Breast epithelium (tissue), 3 donors: ENCODE measurements around the gene AMELX.

Experiments used
- POLR2A ChIP-seq: fragments of 450-650 bp; IDR thresholded peaks from one replicate; pipeline ENCODE4 v1.6.1; 2016; ENCODE audit warnings: antibody characterized with exemption, mild to moderate bottlenecking, moderate library complexity
- POLR2AphosphoS5 ChIP-seq, 3 donors: sonication (generic); formaldehyde crosslinking; IDR thresholded peaks; one replicate each; pipeline ENCODE4 v1.6.1; 2017; ENCODE audit warnings: antibody characterized with exemption in 3 of 3
- TF ChIP-seq, protein P1 (sequence below), 3 donors: fragments of 450-650 bp; IDR thresholded peaks; one replicate each; pipeline ENCODE4 v1.5.1; 2016 to 2017; ENCODE audit warnings: antibody characterized with exemption in 3 of 3, mild to moderate bottlenecking in 3 of 3, moderate library complexity in 3 of 3

DNA sequence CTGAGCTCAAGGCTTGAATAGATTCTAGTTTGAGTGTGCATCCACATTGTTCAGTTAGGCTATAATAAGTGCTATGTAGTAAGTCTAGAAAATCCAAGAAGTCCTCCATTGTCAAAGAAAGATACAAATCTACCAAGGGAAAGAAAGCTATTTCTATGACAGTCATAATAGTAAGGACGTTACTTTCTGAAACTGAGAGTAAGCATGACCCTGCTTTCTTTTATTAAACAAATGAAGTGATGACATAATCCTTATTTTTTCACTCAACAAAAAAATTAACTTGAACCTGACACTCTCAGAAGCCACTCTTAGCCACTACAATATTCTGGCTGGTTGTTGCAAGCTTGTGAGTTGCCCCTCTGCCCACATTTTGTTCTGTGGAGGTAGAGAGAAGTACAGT, 33.8 kb upstream of the AMELX start:
- TF ChIP-seq POLR2A = no peak
- TF ChIP-seq, protein P1, sequence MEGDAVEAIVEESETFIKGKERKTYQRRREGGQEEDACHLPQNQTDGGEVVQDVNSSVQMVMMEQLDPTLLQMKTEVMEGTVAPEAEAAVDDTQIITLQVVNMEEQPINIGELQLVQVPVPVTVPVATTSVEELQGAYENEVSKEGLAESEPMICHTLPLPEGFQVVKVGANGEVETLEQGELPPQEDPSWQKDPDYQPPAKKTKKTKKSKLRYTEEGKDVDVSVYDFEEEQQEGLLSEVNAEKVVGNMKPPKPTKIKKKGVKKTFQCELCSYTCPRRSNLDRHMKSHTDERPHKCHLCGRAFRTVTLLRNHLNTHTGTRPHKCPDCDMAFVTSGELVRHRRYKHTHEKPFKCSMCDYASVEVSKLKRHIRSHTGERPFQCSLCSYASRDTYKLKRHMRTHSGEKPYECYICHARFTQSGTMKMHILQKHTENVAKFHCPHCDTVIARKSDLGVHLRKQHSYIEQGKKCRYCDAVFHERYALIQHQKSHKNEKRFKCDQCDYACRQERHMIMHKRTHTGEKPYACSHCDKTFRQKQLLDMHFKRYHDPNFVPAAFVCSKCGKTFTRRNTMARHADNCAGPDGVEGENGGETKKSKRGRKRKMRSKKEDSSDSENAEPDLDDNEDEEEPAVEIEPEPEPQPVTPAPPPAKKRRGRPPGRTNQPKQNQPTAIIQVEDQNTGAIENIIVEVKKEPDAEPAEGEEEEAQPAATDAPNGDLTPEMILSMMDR (IDR thresholded peaks at IDR 0.05) = no peak
- TF ChIP-seq POLR2AphosphoS5 (IDR thresholded peaks at IDR 0.05) = no peak
